BLaER1 treated with 17β-estradiol and CSF1 and Interleukin-3, amounts not matched to agents 10 nM and 100 nM (cell line): ENCODE data around the gene SPSB3.
"Not testable (repeated sequence)": the region's sequence is repeated elsewhere in the genome, so short reads cannot be mapped to it uniquely, and the experiment has no call there.

Experiments
- H3K27ac ChIP-seq, 11 experiments: shearing (Covaris generic); formaldehyde crosslinking; 2 replicates each; pipeline ENCODE4 v1.8.1; 2022
- H3K27me3 ChIP-seq, 11 experiments: shearing (Covaris generic); formaldehyde crosslinking; 2 replicates each; pipeline ENCODE4 v1.8.1; 2022
- H3K36me3 ChIP-seq, 11 experiments: shearing (Covaris generic); formaldehyde crosslinking; 2 replicates each; pipeline ENCODE4 v1.8.1; 2022
- H3K4me1 ChIP-seq, 10 experiments: shearing (Covaris generic); formaldehyde crosslinking; 2 replicates each; pipeline ENCODE4 v1.8.1; 2022
- H3K4me2 ChIP-seq, 11 experiments: shearing (Covaris generic); formaldehyde crosslinking; 2 replicates each; pipeline ENCODE4 v1.8.1; 2022
- H3K4me3 ChIP-seq, 10 experiments: shearing (Covaris generic); formaldehyde crosslinking; 2 replicates each; pipeline ENCODE4 v1.8.1; 2022
- H3K9ac ChIP-seq, 11 experiments: shearing (Covaris generic); formaldehyde crosslinking; 2 replicates each; pipeline ENCODE4 v1.8.1; 2022
- H3K9me3 ChIP-seq, 11 experiments: shearing (Covaris generic); formaldehyde crosslinking; replicated peaks in 1 of 11; 2 replicates each; pipeline ENCODE4 v1.8.1; 2022
- H4K20me1 ChIP-seq, 11 experiments: shearing (Covaris generic); formaldehyde crosslinking; 2 replicates each; pipeline ENCODE4 v1.8.1; 2022
- Cebpa-rat ChIP-seq, 11 experiments: shearing (Covaris generic); IDR thresholded peaks; 2 replicates each; pipeline ENCODE4 v1.8.1; 2022

Gene SPSB3

GRCh38 chr16:1809281-1809801 is 27.0 kb upstream of the SPSB3 start:
- no peak overlapping the region for H3K4me3 ChIP-seq
- peaks cover 31 to 81% (median 56%) of the 10 kb centered on the region in 11 experiments for H3K36me3 ChIP-seq
- H3K27me3 ChIP-seq: no peaks in the 10 kb centered on the region
- H3K27ac ChIP-seq: no peak overlapping the region
- H3K9me3 ChIP-seq: no peaks in the 10 kb centered on the region
- TF ChIP-seq Cebpa-rat (IDR thresholded peaks at IDR 0.05): no peak
- H3K4me2 ChIP-seq: no peak overlapping the region
- peaks cover 5 to 21% (median 12%) of the 10 kb centered on the region in 10 experiments; a peak in 19 of 20 replicates for H3K4me1 ChIP-seq
- peaks cover 0 to 30% (median 5%) of the 10 kb centered on the region in 11 experiments; a peak in 4 of 22 replicates for H4K20me1 ChIP-seq
- no peak overlapping the region for H3K9ac ChIP-seq

- Histone ChIP-seq H3K27ac (no peak overlapping the region), H3K9me3 (no peaks in the 10 kb centered on the region), H3K4me1 (peaks cover 5 to 22% (median 13%) of the 10 kb centered on the region in 10 experiments; a peak in 19 of 20 replicates), H3K27me3 (no peaks in the 10 kb centered on the region), H3K36me3 (peaks cover 31 to 75% (median 50%) of the 10 kb centered on the region in 11 experiments), H3K9ac (no peak overlapping the region), H4K20me1 (peaks cover 0 to 26% (median 5%) of the 10 kb centered on the region in 11 experiments; a peak in 4 of 22 replicates), H3K4me2 (no peak overlapping the region), H3K4me3 (no peak overlapping the region)
- no peak for TF ChIP-seq Cebpa-rat (IDR thresholded peaks at IDR 0.05)
Measured at GRCh38 chr16:1808691-1809090, 26.3 kb upstream of the SPSB3 start.

- Histone ChIP-seq H3K4me2 (no peak overlapping the region), H3K4me3 (no peak overlapping the region), H3K9ac (no peak overlapping the region), H3K36me3 (peaks cover 31 to 72% (median 50%) of the 10 kb centered on the region in 11 experiments), H3K4me1 (peaks cover 0 to 16% (median 6%) of the 10 kb centered on the region in 10 experiments; a peak in 17 of 20 replicates), H3K27ac (no peak overlapping the region), H3K9me3 (no peaks in the 10 kb centered on the region), H3K27me3 (no peaks in the 10 kb centered on the region), H4K20me1 (peaks cover 0 to 15% (median 0%) of the 10 kb centered on the region in 11 experiments; a peak in 4 of 22 replicates)
- no peak for TF ChIP-seq Cebpa-rat (IDR thresholded peaks at IDR 0.05)
Measured at GRCh38 chr16:1807626-1808025, 25.3 kb upstream of the SPSB3 start.

GRCh38 chr16:1800701-1801100 is 18.3 kb upstream of the SPSB3 start:
- no peaks in the 10 kb centered on the region for H4K20me1 ChIP-seq
- peaks cover 0 to 11% (median 3%) of the 10 kb centered on the region in 10 experiments; a peak in 8 of 20 replicates for H3K4me1 ChIP-seq
- H3K4me3 ChIP-seq: no peak overlapping the region
- H3K9me3 ChIP-seq: peaks cover 29 to 39% (median 33%) of the 10 kb centered on the region in 11 experiments
- no peaks in the 10 kb centered on the region for H3K27me3 ChIP-seq
- no peak overlapping the region for H3K4me2 ChIP-seq
- peaks cover 0 to 30% (median 12%) of the 10 kb centered on the region in 11 experiments; a peak in 14 of 22 replicates for H3K36me3 ChIP-seq
- TF ChIP-seq Cebpa-rat (IDR thresholded peaks at IDR 0.05): no peak
- no peak overlapping the region for H3K9ac ChIP-seq
- H3K27ac ChIP-seq: no peak overlapping the region

GRCh38 chr16:1799263-1799662 is 16.9 kb upstream of the SPSB3 start:
- not testable (repeated sequence) for H3K9ac ChIP-seq, H3K4me2 ChIP-seq, H3K27ac ChIP-seq, H4K20me1 ChIP-seq, H3K27me3 ChIP-seq, H3K4me1 ChIP-seq, H3K4me3 ChIP-seq
- H3K36me3 ChIP-seq: peaks cover 0 to 26% (median 8%) of the 10 kb centered on the region in 11 experiments; a peak in 10 of 22 replicates
- H3K9me3 ChIP-seq: peaks cover 29 to 39% (median 33%) of the 10 kb centered on the region in 11 experiments

GRCh38 chr16:1794908-1795666 is 12.7 kb upstream of the SPSB3 start:
- Histone ChIP-seq H3K36me3 (peaks cover 0 to 47% (median 30%) of the 10 kb centered on the region in 11 experiments; a peak in 18 of 22 replicates), H3K27ac (no peak overlapping the region), H3K9ac (no peak overlapping the region), H3K4me3 (no peak overlapping the region), H4K20me1 (peaks cover 0 to 45% (median 16%) of the 10 kb centered on the region in 11 experiments; a peak in 15 of 22 replicates), H3K27me3 (no peaks in the 10 kb centered on the region), H3K4me1 (no peaks in the 10 kb centered on the region), H3K9me3 (peaks cover 29 to 37% (median 31%) of the 10 kb centered on the region in 11 experiments), H3K4me2 (no peak overlapping the region)
- TF ChIP-seq Cebpa-rat (IDR thresholded peaks at IDR 0.05): no peak

GRCh38 chr16:1794221-1794871 is 12.0 kb upstream of the SPSB3 start:
- no peak overlapping the region for H3K4me3 ChIP-seq
- no peak for TF ChIP-seq Cebpa-rat (IDR thresholded peaks at IDR 0.05)
- H3K27ac ChIP-seq: no peak overlapping the region
- H3K27me3 ChIP-seq: no peaks in the 10 kb centered on the region
- H3K9ac ChIP-seq: no peak overlapping the region
- peaks cover 4 to 50% (median 38%) of the 10 kb centered on the region in 11 experiments; a peak in 20 of 22 replicates for H3K36me3 ChIP-seq
- no peaks in the 10 kb centered on the region for H3K4me1 ChIP-seq
- peaks cover 22 to 30% (median 24%) of the 10 kb centered on the region in 11 experiments for H3K9me3 ChIP-seq
- no peak overlapping the region for H3K4me2 ChIP-seq
- peaks cover 0 to 53% (median 22%) of the 10 kb centered on the region in 11 experiments; a peak in 16 of 22 replicates for H4K20me1 ChIP-seq

GRCh38 chr16:1793578-1794220 is 11.3 kb upstream of the SPSB3 start, which contains the start of gene IGFALS:
Gene IGFALS, minus strand, starts transcription at chr16:1793705. Its CDS starts 53 bp downstream, at chr16:1793652.
- H3K4me2 ChIP-seq: no peak within 1 kb of the TSS
- H3K36me3 ChIP-seq: peaks cover 10 to 50% (median 41%) of the 10 kb centered on the region in 11 experiments
- H4K20me1 ChIP-seq: peaks cover 0 to 59% (median 29%) of the 10 kb centered on the region in 11 experiments; a peak in 17 of 22 replicates
- no peak within 1 kb of the TSS for H3K27ac ChIP-seq
- no peaks in the 10 kb centered on the region for H3K27me3 ChIP-seq
- H3K4me3 ChIP-seq: no peak within 1 kb of the TSS
- no peak for TF ChIP-seq Cebpa-rat (IDR thresholded peaks at IDR 0.05)
- H3K9me3 ChIP-seq: peaks cover 15 to 23% (median 17%) of the 10 kb centered on the region in 11 experiments
- no peak within 1 kb of the TSS for H3K9ac ChIP-seq
- H3K4me1 ChIP-seq: no peaks in the 10 kb centered on the region
